GM23248 (cell line): Measurements from ENCODE around the gene TTC28. TPM values are rescaled to one million over a fixed set of nuclear protein-coding genes. Genes with fewer than 3 reads are reported as not detected.

ENCODE experiments used
- DNase-seq: peaks from one replicate; pipeline ENCODE4 v3.0.0-alpha.2; 2015
- H2AFZ ChIP-seq: fragments of 200-600 bp; sonication (generic); 2 replicates; pipeline ENCODE4 v1.6.1; 2016; ENCODE audit warnings: antibody characterized with exemption
- H3F3A ChIP-seq: fragments of 200-600 bp; sonication (generic); 2 replicates; pipeline ENCODE4 v1.6.1; 2016; ENCODE audit warnings: mild to moderate bottlenecking, antibody characterized with exemption, mixed run types; ENCODE audit not compliant: insufficient read depth
- H3K27ac ChIP-seq: fragments of 200-600 bp; sonication (generic); 2 replicates; pipeline ENCODE4 v1.5.1; 2016; ENCODE audit warnings: mild to moderate bottlenecking
- H3K27me3 ChIP-seq: fragments of 200-600 bp; sonication (generic); replicated peaks from 2 replicates; pipeline ENCODE4 v1.6.1; 2016; ENCODE audit warnings: mild to moderate bottlenecking; ENCODE audit not compliant: insufficient read depth
- H3K36me3 ChIP-seq: fragments of 200-600 bp; sonication (generic); 2 replicates; pipeline ENCODE4 v1.6.1; 2016; ENCODE audit warnings: low read depth, mild to moderate bottlenecking
- H3K4me1 ChIP-seq: fragments of 200-600 bp; sonication (generic); 2 replicates; pipeline ENCODE4 v1.6.1; 2016; ENCODE audit warnings: mild to moderate bottlenecking; ENCODE audit not compliant: insufficient read depth
- H3K4me2 ChIP-seq: fragments of 200-600 bp; sonication (generic); one replicate; pipeline ENCODE4 v1.6.1; 2016; ENCODE audit warnings: mild to moderate bottlenecking; ENCODE audit not compliant: unreplicated experiment
- H3K4me3 ChIP-seq: fragments of 200-600 bp; sonication (generic); 2 replicates; pipeline ENCODE4 v1.5.1; 2016; ENCODE audit warnings: mild to moderate bottlenecking
- H3K79me2 ChIP-seq: fragments of 200-600 bp; sonication (generic); 2 replicates; pipeline ENCODE4 v1.6.1; 2016; ENCODE audit warnings: mild to moderate bottlenecking; ENCODE audit not compliant: insufficient read depth
- H3K9ac ChIP-seq: fragments of 200-600 bp; sonication (generic); 2 replicates; pipeline ENCODE4 v1.6.1; 2016; ENCODE audit warnings: mild to moderate bottlenecking
- H3K9me2 ChIP-seq: fragments of 200-600 bp; sonication (generic); 2 replicates; pipeline ENCODE4 v1.6.1; 2016; ENCODE audit warnings: mixed run types, mild to moderate bottlenecking, moderate library complexity; ENCODE audit not compliant: insufficient read depth
- H3K9me3 ChIP-seq: fragments of 200-600 bp; sonication (generic); one replicate; pipeline ENCODE4 v1.6.1; 2017; ENCODE audit warnings: low read depth
- H4K20me1 ChIP-seq: fragments of 200-600 bp; sonication (generic); 2 replicates; pipeline ENCODE4 v1.6.0; 2016; ENCODE audit not compliant: insufficient read depth
- EZH2 ChIP-seq: fragments of 200-600 bp; sonication (generic); IDR thresholded peaks from 2 replicates; pipeline ENCODE4 v1.6.1; 2018; ENCODE audit warnings: antibody characterized with exemption, mild to moderate bottlenecking; ENCODE audit not compliant: insufficient read depth, poor library complexity, severe bottlenecking
- EZH2phosphoT487 ChIP-seq: fragments of 200-600 bp; sonication (generic); IDR thresholded peaks from 2 replicates; pipeline ENCODE4 v1.6.1; 2018; ENCODE audit warnings: antibody characterized with exemption, moderate library complexity, mild to moderate bottlenecking, low read depth; ENCODE audit not compliant: insufficient read depth
- WGBS, 2 experiments: methylation state at CpG; one replicate each; pipeline ENCODE4 v1.1.6; 2015 to 2017; ENCODE audit warnings: low lambda C conversion rate in 2 of 2, low coverage in 1 of 2; ENCODE audit errors: missing lambda C conversion rate in 2 of 2; 5-methylcytosine and 5-hydroxymethylcytosine counted together
- in situ Hi-C: fragments of 300-500 bp; cut with MboI; formaldehyde crosslinking; loops from 2 replicates; pipeline ENCODE4 v1.15.0; 2020
- polyA plus RNA-seq: library from polyadenylated mRNA; unstranded; fragments of >200 nt; fragmentation: Nextera tagmentation; extraction: Ambion mirVana; gene quantifications from 2 replicates; pipeline ENCODE4 v1.2.1, GENCODE V29; 2016
- total RNA-seq: library from RNA; depleted of rRNA; stranded (reverse); fragments of >200 nt; shearing (Covaris generic); gene quantifications from 2 replicates; pipeline ENCODE4 v1.2.3, GENCODE V29; 2014

TTC28 gene
- total and polyA plus RNA-seq, 2 experiments from 2014 or later = 12.5 to 41.9 TPM

- Histone ChIP-seq H3K79me2 (no peaks in the 10 kb centered on the region), H3K9ac (no peak overlapping the region), H3F3A (no peaks in the 10 kb centered on the region; the same call in 1 of the 2 replicates), H4K20me1 (no peaks in the 10 kb centered on the region), H3K9me2 (no peaks in the 10 kb centered on the region), H3K36me3 (no peaks in the 10 kb centered on the region; the same call in 1 of the 2 replicates), H2AFZ (no peak overlapping the region), H3K4me1 (no peaks in the 10 kb centered on the region), H3K27ac (no peak overlapping the region), H3K9me3 (no peaks in the 10 kb centered on the region), H3K4me3 (no peak overlapping the region), H3K4me2 (no peak overlapping the region), H3K27me3 (no peaks in the 10 kb centered on the region)
- DNase-seq = no peak
- TF ChIP-seq EZH2 = no peak
- TF ChIP-seq EZH2phosphoT487 = no peak
- 88 to 94% methylated on average over 6 of the region's 6 CpGs for WGBS, 2 experiments
- in situ Hi-C loops = no loop called here
Observed at GRCh38 chr22:27996529-27996925, 683.1 kb downstream of the TTC28 start.

- no peaks in the 10 kb centered on the region; the same call in 1 of the 2 replicates for H3F3A ChIP-seq
- H3K4me2 ChIP-seq = no peak overlapping the region
- no peak overlapping the region for H2AFZ ChIP-seq
- no peak overlapping the region for H3K9ac ChIP-seq
- no peaks in the 10 kb centered on the region for H3K79me2 ChIP-seq
- H3K4me1 ChIP-seq = no peaks in the 10 kb centered on the region
- no peaks in the 10 kb centered on the region for H3K9me2 ChIP-seq
- H4K20me1 ChIP-seq = no peaks in the 10 kb centered on the region
- TF ChIP-seq EZH2phosphoT487 (no peak), EZH2 (no peak)
- H3K27ac ChIP-seq = no peak overlapping the region
- H3K9me3 ChIP-seq = no peaks in the 10 kb centered on the region
- H3K27me3 ChIP-seq = no peaks in the 10 kb centered on the region
- no peaks in the 10 kb centered on the region; the same call in 1 of the 2 replicates for H3K36me3 ChIP-seq
- DNase-seq = no peak
- 93% methylated on average over 24 to 25 of the region's 25 CpGs for WGBS, 2 experiments
- H3K4me3 ChIP-seq = no peak overlapping the region
- in situ Hi-C loops = no loop called here
Observed at GRCh38 chr22:27995801-27996528, 683.7 kb downstream of the TTC28 start.

- no peak for TF ChIP-seq EZH2phosphoT487
- TF ChIP-seq EZH2 = no peak
- H4K20me1 ChIP-seq = no peaks in the 10 kb centered on the region
- no peak overlapping the region for H3K4me3 ChIP-seq
- no peaks in the 10 kb centered on the region for H3K9me2 ChIP-seq
- DNase-seq = no peak
- no peaks in the 10 kb centered on the region for H3K79me2 ChIP-seq
- no peaks in the 10 kb centered on the region for H3K36me3 ChIP-seq
- no peaks in the 10 kb centered on the region for H3K27me3 ChIP-seq
- H3K9me3 ChIP-seq = no peaks in the 10 kb centered on the region
- H3K4me1 ChIP-seq = no peaks in the 10 kb centered on the region
- in situ Hi-C loops = no loop called here
- no peak overlapping the region for H3K9ac ChIP-seq
- H3F3A ChIP-seq = no peaks in the 10 kb centered on the region; the same call in 1 of the 2 replicates
- H3K4me2 ChIP-seq = no peak overlapping the region
- WGBS, 2 experiments = 95 to 97% methylated on average over 14 of the region's 14 CpGs
- H2AFZ ChIP-seq = no peak overlapping the region
- H3K27ac ChIP-seq = no peak overlapping the region
Observed at GRCh38 chr22:27994481-27995331, 684.9 kb downstream of the TTC28 start.

- no peak for TF ChIP-seq EZH2
- no peak for TF ChIP-seq EZH2phosphoT487
- Histone ChIP-seq H2AFZ (no peak overlapping the region), H3K27ac (no peak overlapping the region), H3K79me2 (no peaks in the 10 kb centered on the region), H3K9ac (no peak overlapping the region), H3K4me3 (no peak overlapping the region), H3K27me3 (no peaks in the 10 kb centered on the region), H3K4me2 (no peak overlapping the region), H4K20me1 (no peaks in the 10 kb centered on the region), H3K36me3 (no peaks in the 10 kb centered on the region; the same call in 1 of the 2 replicates), H3K9me2 (no peaks in the 10 kb centered on the region), H3K9me3 (no peaks in the 10 kb centered on the region), H3F3A (no peaks in the 10 kb centered on the region; the same call in 1 of the 2 replicates), H3K4me1 (no peaks in the 10 kb centered on the region)
- in situ Hi-C loops = no loop called here
- no peak for DNase-seq
- WGBS, 2 experiments = 94% methylated on average over 8 to 9 of the region's 9 CpGs
Observed at GRCh38 chr22:27993774-27994350, 685.8 kb downstream of the TTC28 start.
